Jurkat, Clone E6-1 (cell line): Measurements from ENCODE around the gene SFSWAP.

Experiments used
- DNase-seq: peaks from one replicate; pipeline ENCODE4 v3.0.0-alpha.2; 2011; ENCODE audit warnings: low read depth, low spot score
- H3K4me3 ChIP-seq: 2 replicates; pipeline ENCODE4 v1.5.1; 2011; ENCODE audit warnings: mild to moderate bottlenecking, low read length, control low read depth, moderate library complexity

Gene SFSWAP

DNA sequence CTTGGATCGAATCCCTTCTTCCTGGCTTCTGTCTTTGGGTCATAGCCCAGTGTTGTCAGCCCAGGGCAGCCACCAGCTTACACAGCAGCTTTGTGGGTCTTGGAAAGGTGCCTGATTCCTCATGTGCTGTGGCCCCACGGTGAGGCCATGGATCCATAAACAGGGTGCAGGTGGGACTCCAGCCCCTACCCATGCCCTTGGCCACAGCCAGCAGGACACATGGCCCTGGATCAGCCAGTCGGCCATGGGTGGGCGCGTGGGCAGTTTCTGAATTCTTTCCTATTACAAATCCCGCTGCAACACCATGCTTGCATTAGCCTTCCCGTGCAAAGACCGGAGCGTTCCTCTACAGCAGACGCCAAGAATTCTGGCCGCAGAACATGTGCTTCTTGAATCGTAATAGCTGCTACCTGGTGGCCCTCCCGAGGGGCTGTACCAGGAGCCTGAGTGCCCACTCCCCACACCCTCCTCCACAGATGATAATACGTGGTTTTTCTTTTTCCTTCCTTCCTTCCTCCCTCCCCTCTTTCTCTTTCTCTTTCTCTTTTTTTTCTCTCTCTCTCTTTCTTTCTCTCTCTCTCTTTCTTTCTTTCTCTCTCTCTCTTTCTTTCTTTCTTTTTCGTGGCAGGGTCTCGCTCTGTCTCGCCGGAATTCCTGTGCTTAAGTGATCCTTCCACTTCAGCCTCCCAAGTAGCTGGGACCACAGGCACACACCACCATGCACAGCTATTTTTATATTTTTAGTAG, 114.4 kb downstream of the SFSWAP start:
- no peak for DNase-seq
- no peak overlapping the region for H3K4me3 ChIP-seq

GRCh38 chr12:131826097-131826928, 115.4 kb downstream of the SFSWAP start:
- DNase-seq, result no peak
- H3K4me3 ChIP-seq, result no peak overlapping the region

DNA sequence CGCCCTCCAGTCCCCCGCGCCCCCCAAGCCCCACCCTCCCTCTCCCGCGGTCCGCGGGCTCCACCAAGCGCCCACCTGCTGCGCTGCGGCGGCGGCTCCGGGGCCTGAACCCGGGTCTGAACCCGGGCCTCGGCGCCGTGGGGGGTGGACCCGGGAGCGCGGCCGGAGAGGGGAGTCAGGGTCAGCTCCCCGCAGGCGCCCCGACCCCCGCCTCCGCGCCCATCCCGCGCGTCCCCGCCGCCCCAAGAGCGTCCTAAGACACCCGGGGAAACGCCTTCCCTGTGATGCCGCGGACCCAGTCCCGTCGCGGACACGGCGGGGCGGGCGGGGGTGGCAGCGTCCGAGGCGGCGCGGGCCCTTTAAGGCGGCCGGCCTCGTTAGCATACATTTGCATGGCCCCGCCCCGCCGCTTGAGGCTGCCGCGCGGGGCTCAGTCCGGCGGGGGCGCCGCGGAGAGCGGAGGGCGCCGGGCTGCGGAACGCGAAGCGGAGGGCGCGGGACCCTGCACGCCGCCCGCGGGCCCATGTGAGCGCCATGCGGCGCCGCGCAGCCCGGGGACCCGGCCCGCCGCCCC, 117.2 kb downstream of the SFSWAP start, which contains the start of gene MMP17:
MMP17 (plus strand) TSS at position 433 of the 574 bp plus-strand sequence; CDS start at position 535, 102 bp downstream.
- DNase-seq, result no peak
- no peak within 1 kb of the TSS for H3K4me3 ChIP-seq

DNA sequence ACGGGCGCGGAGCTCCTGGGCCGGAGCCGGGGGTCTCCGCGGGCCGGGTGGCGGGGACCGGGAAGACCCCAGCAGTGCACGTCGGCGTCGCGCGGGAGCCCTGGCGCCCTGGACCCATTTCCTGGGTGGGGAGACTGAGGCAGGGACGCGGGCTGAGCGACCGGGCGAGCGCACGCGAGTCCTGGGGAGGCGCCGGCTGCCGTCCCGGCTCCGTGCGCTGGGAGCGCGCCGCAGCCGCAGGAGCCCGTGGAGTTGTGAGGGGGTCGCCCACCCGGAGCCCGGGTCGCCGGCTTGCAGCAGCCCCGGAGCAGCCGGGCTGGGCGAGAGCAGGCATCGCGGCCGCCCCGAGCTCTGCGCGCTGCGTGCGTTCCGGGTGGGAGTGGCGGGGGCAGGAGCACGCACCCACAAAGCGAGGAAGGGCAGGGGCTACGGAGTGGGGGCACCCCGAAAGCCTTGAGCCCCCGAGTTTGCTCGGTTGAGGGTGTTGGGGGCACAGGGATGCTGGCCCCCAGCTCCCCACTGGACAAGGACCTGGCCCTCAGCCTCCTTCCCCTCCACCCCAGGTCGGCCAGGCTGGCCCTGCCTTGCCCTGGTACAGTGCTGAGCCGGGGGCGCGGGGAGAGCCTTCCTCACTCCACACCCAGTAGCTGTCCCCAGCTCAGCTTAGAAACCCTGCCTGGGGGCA, 117.9 kb downstream of the SFSWAP start:
- H3K4me3 ChIP-seq, result no peak overlapping the region
- no peak for DNase-seq

DNA sequence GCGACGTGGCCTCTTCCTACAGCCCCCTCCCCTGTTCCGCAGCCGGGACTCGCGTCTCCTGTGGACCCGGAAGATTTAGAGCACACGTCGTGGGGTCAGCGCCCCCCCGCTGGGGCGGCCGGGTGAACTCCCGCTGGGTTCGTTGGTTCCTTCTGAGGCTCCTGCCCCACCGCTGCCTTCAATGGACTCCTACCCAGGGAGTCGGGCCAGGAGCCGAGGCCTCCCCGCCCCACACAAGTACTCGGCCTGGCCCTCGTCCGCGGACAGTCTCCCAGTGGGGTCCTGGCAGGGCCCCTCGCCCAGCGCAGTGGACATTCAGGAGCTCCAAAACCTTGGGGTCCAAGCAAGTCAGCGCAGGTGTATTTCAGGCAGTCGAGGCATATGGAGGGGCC, 118.5 kb downstream of the SFSWAP start:
- no peak overlapping the region for H3K4me3 ChIP-seq
- DNase-seq, result no peak

GRCh38 chr12:131829791-131830334, 119.0 kb downstream of the SFSWAP start:
- H3K4me3 ChIP-seq, result no peak overlapping the region
- DNase-seq, result no peak

- no peak overlapping the region for H3K4me3 ChIP-seq
- DNase-seq, result no peak
Measured at GRCh38 chr12:131830335-131830913, 119.5 kb downstream of the SFSWAP start.

GRCh38 chr12:131830914-131831571, 120.2 kb downstream of the SFSWAP start:
- 0 out of 2 replicates have a peak overlapping the region, but pooled peaks have one; percentile 7 for H3K4me3 ChIP-seq
- no peak for DNase-seq

DNA sequence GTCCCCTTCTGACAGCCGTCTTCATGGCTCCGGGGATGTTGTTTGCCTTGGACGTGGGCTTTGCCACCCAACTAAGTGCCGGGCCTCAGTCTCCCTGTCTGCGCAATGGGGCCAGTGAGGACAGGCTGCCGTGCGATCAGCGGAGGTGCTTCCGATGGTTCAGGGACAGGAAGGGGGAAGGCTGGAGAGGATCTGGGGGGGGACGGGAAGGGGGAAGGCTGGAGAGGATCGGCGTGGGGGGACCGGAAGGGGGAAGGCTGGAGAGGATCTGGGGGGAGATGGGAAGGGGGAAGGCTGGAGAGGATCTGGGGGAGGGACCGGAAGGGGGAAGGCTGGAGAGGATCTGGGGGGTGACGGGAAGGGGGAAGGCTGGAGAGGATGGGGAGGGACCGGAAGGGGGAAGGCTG, 120.7 kb downstream of the SFSWAP start:
- DNase-seq, result no peak
- no peak overlapping the region for H3K4me3 ChIP-seq

- no peak for DNase-seq
- no peak overlapping the region for H3K4me3 ChIP-seq
Measured at GRCh38 chr12:131832321-131833231, 121.7 kb downstream of the SFSWAP start.

DNA sequence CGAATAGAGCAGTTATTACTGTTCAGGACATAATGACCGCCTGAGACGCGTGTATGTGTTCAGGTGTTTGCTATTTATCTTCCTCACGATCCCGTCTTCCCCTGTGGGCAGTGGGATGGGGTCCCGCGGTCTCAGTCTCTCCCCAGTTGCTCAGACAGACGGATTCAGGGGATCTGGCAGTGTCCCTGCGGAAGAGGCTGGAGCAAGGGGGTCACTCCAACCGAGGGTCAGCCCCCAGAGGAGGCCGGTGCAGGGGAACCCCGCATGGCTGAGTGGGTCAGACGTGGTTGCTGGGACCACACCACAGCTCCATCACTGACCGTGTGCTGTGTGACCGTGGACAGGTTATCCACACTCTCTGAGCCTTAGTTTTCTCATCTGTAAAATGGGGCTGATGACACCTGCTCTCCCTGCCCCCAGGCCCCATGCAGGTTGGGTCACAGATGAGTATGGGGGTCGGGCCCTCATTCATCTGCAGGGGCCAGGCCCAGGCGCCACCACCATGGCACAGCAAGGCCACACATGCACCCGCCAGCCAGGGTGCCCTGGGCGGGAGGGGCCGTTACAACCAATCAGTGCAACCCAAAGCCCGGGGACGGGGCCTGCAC, 122.5 kb downstream of the SFSWAP start:
- H3K4me3 ChIP-seq, result no peak overlapping the region
- DNase-seq, result no peak

- H3K4me3 ChIP-seq, result no peak overlapping the region
- DNase-seq, result no peak
Measured at GRCh38 chr12:131833896-131834641, 123.2 kb downstream of the SFSWAP start.

DNA sequence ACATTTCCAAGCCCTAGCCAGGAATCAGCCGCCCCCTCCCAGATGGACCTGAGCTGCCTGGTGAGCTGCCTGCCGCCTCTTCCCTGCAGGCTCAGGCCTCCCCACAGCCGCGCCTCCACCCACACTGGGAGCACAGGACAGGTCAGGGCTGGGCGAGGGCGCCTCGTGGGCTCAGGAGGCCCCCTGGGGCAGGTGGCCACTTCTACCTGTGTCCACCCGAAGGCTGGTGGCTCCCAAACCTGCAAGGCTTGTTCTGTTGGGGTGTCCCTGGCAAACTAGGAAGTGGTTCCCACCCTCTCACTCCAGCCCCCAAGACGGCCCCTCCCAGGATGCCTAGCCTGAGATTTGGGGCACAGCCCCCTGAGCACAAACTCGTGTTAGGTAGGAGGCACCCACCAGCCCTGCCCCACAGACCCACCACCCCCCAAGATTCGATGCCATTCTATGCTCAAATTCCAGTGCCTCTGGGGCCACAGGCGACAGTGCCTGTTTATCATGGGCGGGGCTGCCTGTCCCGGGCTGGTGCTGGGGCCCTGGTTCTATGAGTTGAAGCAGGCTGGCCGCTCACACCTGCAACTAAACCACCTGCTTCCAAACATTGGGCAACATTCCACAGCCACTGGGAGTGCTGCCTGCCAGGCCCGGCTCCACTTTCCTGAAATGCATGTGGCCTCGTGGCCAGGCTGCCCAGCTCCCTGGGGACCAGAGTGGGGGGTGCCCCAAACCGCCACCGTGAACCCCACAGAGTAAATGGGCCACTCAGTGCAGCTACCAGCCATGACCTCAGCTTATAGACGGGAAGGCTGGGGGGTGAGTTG, 124.1 kb downstream of the SFSWAP start:
- no peak overlapping the region for H3K4me3 ChIP-seq
- no peak for DNase-seq

DNA sequence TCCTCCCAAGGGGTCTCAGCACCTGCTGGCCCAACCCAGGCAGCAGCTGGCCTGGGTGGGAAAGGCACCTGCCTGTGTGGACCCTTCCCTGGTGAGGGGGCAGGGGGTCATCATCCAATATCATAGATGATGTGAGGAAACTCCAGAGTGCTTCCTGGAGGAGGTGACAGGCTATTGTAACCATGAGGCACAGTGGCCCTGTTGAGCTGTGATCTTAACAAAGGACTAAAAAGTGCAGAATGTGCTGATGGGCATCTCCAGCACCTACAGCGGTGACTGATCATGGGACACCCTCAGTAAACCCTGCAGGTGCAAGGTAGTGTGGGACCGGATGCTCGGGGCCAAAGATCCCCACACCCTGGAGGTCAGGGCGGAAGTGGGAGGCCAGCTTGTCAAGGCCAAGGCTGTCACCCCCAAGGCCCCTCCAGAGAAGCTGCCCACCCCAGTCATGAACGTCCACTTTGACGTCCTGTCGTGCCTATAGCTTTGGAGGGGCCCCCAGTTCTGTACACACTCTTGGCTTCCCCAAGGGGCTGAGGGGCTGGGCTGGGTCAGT, 124.8 kb downstream of the SFSWAP start:
- DNase-seq, result no peak
- H3K4me3 ChIP-seq, result no peak overlapping the region

DNA sequence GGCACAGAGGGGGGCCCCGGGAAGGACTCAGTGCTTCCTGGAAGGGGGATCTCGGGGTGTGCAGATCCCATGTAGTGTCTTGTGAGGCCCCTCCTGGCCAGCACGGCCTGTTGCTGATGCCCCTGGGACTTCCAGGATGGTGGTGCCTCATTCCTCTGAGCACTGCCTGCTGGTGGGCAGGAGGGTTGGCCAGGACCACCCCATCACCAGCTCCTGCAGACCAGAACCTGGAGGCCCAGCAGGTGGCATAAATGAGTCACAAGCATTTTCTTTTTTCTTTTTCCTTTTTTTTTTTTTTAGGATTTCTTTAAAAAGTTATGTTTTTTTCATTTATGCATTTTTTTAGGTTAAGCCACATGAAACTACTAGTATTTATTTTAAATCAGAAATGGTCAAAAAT, 125.3 kb downstream of the SFSWAP start:
- no peak overlapping the region for H3K4me3 ChIP-seq
- DNase-seq, result no peak
